ENCODE data around the gene PFDN4. TPM values are rescaled to one million over a fixed set of nuclear protein-coding genes. Genes with fewer than 3 reads are reported as not detected.
A peak's percentile ranks its signal among the peaks of the same experiment; 100 is the strongest.

Gene PFDN4
- total and polyA plus RNA-seq, 2 experiments from 2014 or later = 56.9 to 75.5 TPM

DNA sequence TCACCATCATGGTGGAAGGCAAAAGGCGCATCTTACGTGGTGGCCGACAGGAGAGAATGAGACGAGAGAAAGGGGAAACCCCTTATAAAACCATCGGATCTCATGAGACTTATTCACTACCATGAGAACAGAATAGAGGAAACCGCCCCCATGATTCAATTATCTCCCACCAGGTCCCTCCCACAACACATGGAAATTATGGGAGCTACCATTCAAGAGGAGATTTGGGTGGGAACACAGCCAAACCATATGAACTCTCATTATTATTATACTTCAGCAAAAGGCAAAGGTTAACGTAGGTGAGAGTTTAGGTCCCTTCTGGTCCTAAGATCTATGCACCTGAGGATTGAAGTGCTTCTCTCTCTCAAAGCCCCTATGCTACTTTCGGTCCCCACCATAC is 2.4 kb upstream of the PFDN4 start:
- Histone ChIP-seq H3K27me3 (no peaks in the 10 kb centered on the region), H3K27ac (no peak overlapping the region), H3K36me3 (no peaks in the 10 kb centered on the region), H3K4me3 (no peak overlapping the region), H3K9me3 (ENCODE audit: low read depth) (no peaks in the 10 kb centered on the region), H3K4me1 (ENCODE audit: low read depth) (peaks cover 10% of the 10 kb centered on the region)
- DNase-seq (ENCODE audit: low read depth in 1 of 2, low spot score in 1 of 2) = no peak
- TF ChIP-seq, protein P1, sequence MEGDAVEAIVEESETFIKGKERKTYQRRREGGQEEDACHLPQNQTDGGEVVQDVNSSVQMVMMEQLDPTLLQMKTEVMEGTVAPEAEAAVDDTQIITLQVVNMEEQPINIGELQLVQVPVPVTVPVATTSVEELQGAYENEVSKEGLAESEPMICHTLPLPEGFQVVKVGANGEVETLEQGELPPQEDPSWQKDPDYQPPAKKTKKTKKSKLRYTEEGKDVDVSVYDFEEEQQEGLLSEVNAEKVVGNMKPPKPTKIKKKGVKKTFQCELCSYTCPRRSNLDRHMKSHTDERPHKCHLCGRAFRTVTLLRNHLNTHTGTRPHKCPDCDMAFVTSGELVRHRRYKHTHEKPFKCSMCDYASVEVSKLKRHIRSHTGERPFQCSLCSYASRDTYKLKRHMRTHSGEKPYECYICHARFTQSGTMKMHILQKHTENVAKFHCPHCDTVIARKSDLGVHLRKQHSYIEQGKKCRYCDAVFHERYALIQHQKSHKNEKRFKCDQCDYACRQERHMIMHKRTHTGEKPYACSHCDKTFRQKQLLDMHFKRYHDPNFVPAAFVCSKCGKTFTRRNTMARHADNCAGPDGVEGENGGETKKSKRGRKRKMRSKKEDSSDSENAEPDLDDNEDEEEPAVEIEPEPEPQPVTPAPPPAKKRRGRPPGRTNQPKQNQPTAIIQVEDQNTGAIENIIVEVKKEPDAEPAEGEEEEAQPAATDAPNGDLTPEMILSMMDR (IDR thresholded peaks at IDR 0.05; ENCODE audit: low read depth, low read length) = no peak

DNA sequence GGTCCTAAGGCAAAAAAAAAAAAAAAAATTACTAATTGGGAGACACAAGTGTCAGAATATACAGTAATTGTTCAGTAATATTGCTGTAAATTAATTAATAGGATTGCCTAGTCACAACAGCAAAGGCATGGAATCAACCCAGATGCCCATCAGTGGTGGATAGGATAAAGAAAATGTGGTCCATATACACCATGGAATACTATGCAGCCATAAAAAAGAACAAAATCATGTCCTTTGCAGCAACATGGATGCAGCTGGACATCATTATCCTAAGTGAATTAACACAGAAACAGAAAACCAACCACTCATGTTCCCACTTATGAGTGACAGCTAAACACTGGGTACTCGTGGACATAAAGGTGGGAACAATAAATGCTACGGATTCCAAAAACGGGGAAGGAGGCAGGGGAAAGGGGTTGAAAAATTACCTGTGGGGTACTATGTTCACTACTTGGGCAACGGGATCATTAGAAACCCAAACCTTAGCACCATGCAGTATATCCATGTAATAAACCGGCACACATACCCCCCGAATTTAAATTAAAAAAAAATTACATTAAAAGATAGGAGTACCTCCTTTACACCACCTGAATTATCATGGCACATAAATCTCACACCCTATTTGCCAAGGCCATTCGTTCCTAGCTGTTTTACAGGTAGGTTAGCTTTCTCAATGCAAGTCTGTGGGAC is 689 bp upstream of the PFDN4 start:
- no peaks in the 10 kb centered on the region for H3K36me3 ChIP-seq
- H3K27ac ChIP-seq = peak overlapping the region; percentile 100
- no peak for DNase-seq (ENCODE audit: low read depth in 1 of 2, low spot score in 1 of 2)
- H3K27me3 ChIP-seq = no peaks in the 10 kb centered on the region
- peak overlapping the region; percentile 92 for H3K4me3 ChIP-seq
- peaks cover 10% of the 10 kb centered on the region for H3K4me1 ChIP-seq (ENCODE audit: low read depth)
- TF ChIP-seq, protein P1 (IDR thresholded peaks at IDR 0.05; ENCODE audit: low read depth, low read length) = no peak
- H3K9me3 ChIP-seq (ENCODE audit: low read depth) = no peaks in the 10 kb centered on the region

DNA sequence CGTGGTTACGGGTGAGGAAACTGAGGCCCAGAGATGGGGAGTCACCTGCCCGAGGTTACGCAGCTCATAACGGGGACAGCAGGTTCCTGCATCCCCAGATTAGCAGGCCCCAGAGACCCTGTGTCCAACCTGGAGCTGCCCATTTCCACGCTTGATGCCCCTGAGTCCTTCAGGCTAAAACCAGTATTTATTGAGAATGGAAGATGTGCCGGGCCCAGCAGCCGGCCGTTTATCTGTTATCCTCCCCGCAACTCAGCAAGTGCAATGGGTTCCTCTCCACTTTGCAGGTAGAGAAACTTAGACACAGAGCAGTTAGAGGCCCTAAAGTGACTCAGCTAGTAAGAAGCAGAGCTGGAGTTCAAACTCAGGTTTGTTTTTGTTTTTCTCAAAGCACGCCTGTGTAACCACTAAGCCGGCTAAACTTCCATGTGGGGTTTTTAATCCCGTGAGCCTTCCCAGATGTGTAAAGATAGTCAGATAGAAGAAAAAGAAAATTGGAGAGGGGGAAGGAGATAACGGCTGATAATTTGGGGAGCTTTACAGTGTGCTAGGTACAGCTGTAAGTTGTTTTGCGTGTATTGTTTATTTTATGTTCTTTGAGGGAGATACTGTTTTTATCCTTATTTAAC is 775 bp downstream of the PFDN4 start:
- no peaks in the 10 kb centered on the region for H3K9me3 ChIP-seq (ENCODE audit: low read depth)
- H3K27me3 ChIP-seq = no peaks in the 10 kb centered on the region
- H3K36me3 ChIP-seq = no peaks in the 10 kb centered on the region
- TF ChIP-seq, protein P1 (IDR thresholded peaks at IDR 0.05; ENCODE audit: low read depth, low read length) = no peak
- H3K4me1 ChIP-seq (ENCODE audit: low read depth) = peaks cover 10% of the 10 kb centered on the region
- DNase-seq (ENCODE audit: low read depth in 1 of 2, low spot score in 1 of 2) = peak in 1 of 2 donors; percentile 36
- peak overlapping the region; percentile 92 for H3K4me3 ChIP-seq
- peak overlapping the region; percentile 100 for H3K27ac ChIP-seq

DNA sequence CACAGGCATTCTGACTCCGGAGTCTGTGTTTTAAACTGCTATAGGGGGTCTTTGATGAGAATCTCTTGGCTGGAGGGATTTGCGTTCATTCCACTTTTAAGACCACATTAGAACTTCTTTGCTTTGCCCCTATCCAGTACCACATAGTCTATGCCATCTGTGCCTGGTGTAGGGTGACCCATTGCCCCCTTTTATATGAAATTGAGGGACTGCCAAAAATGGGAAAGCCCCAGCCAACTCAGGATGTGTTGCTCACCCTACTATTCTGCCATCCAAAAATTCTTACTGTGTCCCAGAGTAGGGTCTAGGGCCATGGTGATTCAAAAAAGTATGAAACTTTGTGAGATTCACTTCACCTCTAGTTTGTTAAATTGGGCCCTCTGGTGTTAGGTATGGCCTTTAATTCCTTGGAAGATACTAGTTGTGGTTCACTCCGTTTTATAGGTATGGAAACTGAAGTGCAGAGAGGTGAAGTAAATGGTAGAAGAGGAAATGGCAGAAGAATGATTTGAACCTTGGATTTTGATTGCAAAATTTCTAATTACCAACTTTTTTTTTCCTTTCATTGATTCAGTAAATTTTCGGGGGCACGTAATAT is 1.4 kb downstream of the PFDN4 start:
- no peaks in the 10 kb centered on the region for H3K9me3 ChIP-seq (ENCODE audit: low read depth)
- TF ChIP-seq, protein P1 (IDR thresholded peaks at IDR 0.05; ENCODE audit: low read depth, low read length) = no peak
- H3K36me3 ChIP-seq = no peaks in the 10 kb centered on the region
- H3K4me3 ChIP-seq = peak overlapping the region; percentile 92
- H3K4me1 ChIP-seq (ENCODE audit: low read depth) = peaks cover 10% of the 10 kb centered on the region
- no peaks in the 10 kb centered on the region for H3K27me3 ChIP-seq
- no peak overlapping the region for H3K27ac ChIP-seq
- DNase-seq (ENCODE audit: low read depth in 1 of 2, low spot score in 1 of 2) = no peak

DNA sequence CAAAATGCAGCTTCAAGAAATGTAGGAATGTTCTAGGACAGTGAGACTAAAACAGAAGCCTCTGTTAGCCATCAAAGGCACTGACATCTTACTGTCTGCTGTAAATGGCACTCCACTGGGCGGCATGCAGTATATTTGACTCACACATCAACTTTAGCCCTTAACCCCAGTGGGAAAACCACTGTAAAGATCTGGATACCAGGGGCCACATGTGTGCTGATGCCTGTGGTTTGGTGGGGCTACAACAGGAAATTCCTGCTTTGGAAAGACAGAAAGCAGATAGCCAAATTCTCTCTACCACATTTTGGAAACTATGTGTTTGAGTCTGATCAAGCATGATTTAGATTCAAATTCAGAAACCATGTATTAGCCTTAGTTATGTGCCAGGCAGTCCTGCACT is 4.3 kb downstream of the PFDN4 start:
- H3K9me3 ChIP-seq (ENCODE audit: low read depth) = no peaks in the 10 kb centered on the region
- peaks cover 4% of the 10 kb centered on the region for H3K36me3 ChIP-seq
- H3K4me1 ChIP-seq (ENCODE audit: low read depth) = peaks cover 10% of the 10 kb centered on the region
- H3K4me3 ChIP-seq = no peak overlapping the region
- peak in 1 of 2 donors; percentile 84 for DNase-seq (ENCODE audit: low read depth in 1 of 2, low spot score in 1 of 2)
- TF ChIP-seq, protein P1 (IDR thresholded peaks at IDR 0.05; ENCODE audit: low read depth, low read length) = no peak
- H3K27me3 ChIP-seq = no peaks in the 10 kb centered on the region
- H3K27ac ChIP-seq = no peak overlapping the region
